Panc1 (cell line): Measurements from ENCODE around the gene SORL1. TPM values are rescaled to one million over a fixed set of nuclear protein-coding genes. Genes with fewer than 3 reads are reported as not detected.

Source experiments
- ATAC-seq: fragments of 200-7000 bp; cut with Tn5 transposase; 2 replicates; pipeline ENCODE4 v1.9.1; 2020; ENCODE audit warnings: mild to moderate bottlenecking, moderate library complexity
- BruUV-seq: library from RNA; stranded (reverse); fragments of 400-500 nt; replicated peaks from 2 replicates; lab custom pipeline; 2021; lab: Mats Ljungman, UMichigan
- CTCF ChIA-PET: fragments of 300-600 bp; sonication (Branson Sonifier 250); formaldehyde crosslinking; loops from one replicate; lab custom pipeline; 2022; ENCODE audit warnings: antibody characterized with exemption; lab: Charles Lee
- POLR2A ChIA-PET: fragments of 300-600 bp; sonication (Branson Sonifier 250); formaldehyde crosslinking; loops from one replicate; lab custom pipeline; 2022; ENCODE audit warnings: antibody characterized with exemption; lab: Charles Lee
- DNase-seq: peaks from one replicate; pipeline ENCODE4 v3.0.0-alpha.2; 2010; ENCODE audit warnings: low read depth, low spot score
- H3K27ac ChIP-seq: 2 replicates; pipeline ENCODE4 v1.5.1; 2011; ENCODE audit warnings: mild to moderate bottlenecking, low read length, inconsistent platforms
- H3K27me3 ChIP-seq: fragments of 200-500 bp; sonication (Bioruptor generic); 2 replicates; pipeline ENCODE4 v1.6.0; 2014; ENCODE audit warnings: low read length, inconsistent platforms; ENCODE audit not compliant: control insufficient read depth, insufficient read depth
- H3K36me3 ChIP-seq: fragments of 200-500 bp; sonication (Bioruptor generic); 2 replicates; pipeline ENCODE4 v1.5.1; 2014; ENCODE audit warnings: inconsistent platforms, mild to moderate bottlenecking, low read length, moderate library complexity; ENCODE audit not compliant: control insufficient read depth, insufficient read depth
- H3K4me1 ChIP-seq: 2 replicates; pipeline ENCODE4 v1.5.1; 2011; ENCODE audit warnings: inconsistent platforms, mild to moderate bottlenecking, low read length, moderate library complexity; ENCODE audit not compliant: control insufficient read depth, insufficient read depth
- H3K4me3 ChIP-seq, 2 experiments: 2 replicates each; pipeline ENCODE4 v1.5.1; 2011 to 2012; ENCODE audit warnings: low read depth in 2 of 2, low read length in 2 of 2, mild to moderate bottlenecking in 2 of 2, inconsistent platforms in 1 of 2, moderate library complexity in 1 of 2
- H3K9me3 ChIP-seq: fragments of 200-500 bp; sonication (Bioruptor generic); 2 replicates; pipeline ENCODE4 v1.5.1; 2014; ENCODE audit warnings: low read depth, mild to moderate bottlenecking, inconsistent platforms, low read length, moderate library complexity; ENCODE audit not compliant: control insufficient read depth, insufficient read depth
- CTCF ChIP-seq: fragments of 450-650 bp; IDR thresholded peaks from 2 replicates; pipeline ENCODE4 v1.5.1; 2017; ENCODE audit warnings: mild to moderate bottlenecking
- POLR2AphosphoS5 ChIP-seq: IDR thresholded peaks from 2 replicates; pipeline ENCODE4 v1.6.1; 2012; ENCODE audit warnings: mild to moderate bottlenecking, low read depth, low read length, moderate library complexity
- REST ChIP-seq, 2 experiments: IDR thresholded peaks; 2 replicates each; pipeline ENCODE4 v1.6.1; 2011 to 2012; ENCODE audit warnings: low read depth in 2 of 2, control low read depth in 1 of 2, low read length in 1 of 2, mild to moderate bottlenecking in 1 of 2, moderate library complexity in 1 of 2; ENCODE audit not compliant: insufficient read depth in 1 of 2
- SIN3A ChIP-seq: IDR thresholded peaks from 2 replicates; pipeline ENCODE4 v1.6.1; 2012; ENCODE audit warnings: low read depth, mild to moderate bottlenecking, low read length, moderate library complexity, borderline replicate concordance; ENCODE audit not compliant: insufficient read depth
- TCF7L2 ChIP-seq: IDR thresholded peaks from 2 replicates; pipeline ENCODE4 v1.6.1; 2011; ENCODE audit warnings: mild to moderate bottlenecking, low read depth, low read length, inconsistent platforms
- in situ Hi-C: cut with HindIII; loops from 2 replicates; pipeline ENCODE4 v1.10.0; 2016; ENCODE audit warnings: low sequenced_read_pairs, low pct_unique_long_range_greater_than_20kb
- intact Hi-C: fragments of 100-400 bp; cut with micrococcal nuclease; formaldehyde crosslinking; loops from one replicate; pipeline ENCODE4 v1.10.0; 2022; ENCODE audit not compliant: unreplicated experiment
- total RNA-seq: library from RNA; stranded (reverse); gene quantifications from one replicate; pipeline ENCODE4 v1.2.1, GENCODE V29; 2021; ENCODE audit not compliant: unreplicated experiment

Gene SORL1
- total RNA-seq, 1 experiment from 2014 or later: 36.3 TPM

- 0 out of 2 replicates have a peak, but pooled peaks cover 2% of the 10 kb centered on the region for H3K4me1 ChIP-seq
- DNase-seq: peak; percentile 78
- ChIA-PET POLR2A (interaction anchor here (0.6 kb wide), 1 partner anchor 127 kb away, joined by 3 read pairs; no protein-coding TSS in a partner anchor), CTCF (interaction anchor here (0.6 to 2.1 kb wide), 5 partner anchors 268 to 1130 kb away, joined by 3 to 8 read pairs (median 3); no protein-coding TSS in a partner anchor)
- ATAC-seq: peak; percentile 86
- no TSS peak for BruUV-seq
- no peaks in the 10 kb centered on the region for H3K27me3 ChIP-seq
- intact Hi-C loops: loop anchor here (1.0 to 2.0 kb wide), 3 partner anchors 145 to 342 kb away; no protein-coding TSS in a partner anchor
- no peak overlapping the region for H3K27ac ChIP-seq
- no peaks in the 10 kb centered on the region for H3K9me3 ChIP-seq
- no peak overlapping the region for H3K4me3 ChIP-seq
- in situ Hi-C loops: no loop called here
- TF ChIP-seq REST (IDR thresholded peaks at IDR 0.05; ENCODE audit: insufficient read depth in 1 of 2, low read depth in 2 of 2, low read length in 1 of 2) (no peak), CTCF (peak; percentile 90)
- no peaks in the 10 kb centered on the region; the same call in 1 of the 2 replicates for H3K36me3 ChIP-seq
These were observed 139.4 kb downstream of the SORL1 start for GRCh38 chr11:121591405-121592033.

- ChIA-PET CTCF (no interaction called here), POLR2A (no interaction called here)
- DNase-seq: no peak
- H3K4me3 ChIP-seq: no peak overlapping the region
- TF ChIP-seq REST (IDR thresholded peaks at IDR 0.05; ENCODE audit: insufficient read depth in 1 of 2, low read depth in 2 of 2, low read length in 1 of 2): no peak
- no peak for TF ChIP-seq POLR2AphosphoS5
- no peak for TF ChIP-seq SIN3A
- TF ChIP-seq TCF7L2: no peak
- TF ChIP-seq CTCF: no peak
- intact Hi-C loops (no loop called here), in situ Hi-C loops (no loop called here)
- no peaks in the 10 kb centered on the region; the same call in 1 of the 2 replicates for H3K36me3 ChIP-seq
- BruUV-seq: no TSS peak
- H3K27ac ChIP-seq: no peak overlapping the region
- H3K27me3 ChIP-seq: no peaks in the 10 kb centered on the region
- no peak for ATAC-seq
- H3K9me3 ChIP-seq: no peaks in the 10 kb centered on the region
- 0 out of 2 replicates have a peak, but pooled peaks cover 7% of the 10 kb centered on the region for H3K4me1 ChIP-seq
These were observed 140.6 kb downstream of the SORL1 start for GRCh38 chr11:121592708-121593107.
